ENCODE results near the gene SPPL2C.

The SPPL2C gene

GRCh38 chr17:45863857-45864654, 19.4 kb downstream of the SPPL2C start:
- Mint-ChIP-seq H3K27me3 (peaks cover 19% of the 10 kb centered on the region), H3K27ac (no peak overlapping the region), H3K4me1 (ENCODE audit: low read depth) (peaks cover 6% of the 10 kb centered on the region), H3K9me3 (no peaks in the 10 kb centered on the region), H3K4me3 (no peak overlapping the region), H3K36me3 (ENCODE audit: low read depth) (no peaks in the 10 kb centered on the region)
- intact Hi-C loops (cut with micrococcal nuclease) = no loop called here

GRCh38 chr17:45867171-45867570, 22.5 kb downstream of the SPPL2C start:
- no peak overlapping the region for H3K4me3 Mint-ChIP-seq
- H3K4me1 Mint-ChIP-seq (ENCODE audit: low read depth) = peaks cover 6% of the 10 kb centered on the region
- intact Hi-C loops (cut with micrococcal nuclease) = no loop called here
- H3K9me3 Mint-ChIP-seq = no peaks in the 10 kb centered on the region
- H3K27me3 Mint-ChIP-seq = peaks cover 21% of the 10 kb centered on the region
- no peaks in the 10 kb centered on the region for H3K36me3 Mint-ChIP-seq (ENCODE audit: low read depth)
- H3K27ac Mint-ChIP-seq = no peak overlapping the region

GRCh38 chr17:45867702-45868101, 23.0 kb downstream of the SPPL2C start:
- intact Hi-C loops (cut with micrococcal nuclease) = no loop called here
- H3K27me3 Mint-ChIP-seq = peaks cover 22% of the 10 kb centered on the region
- no peak overlapping the region for H3K27ac Mint-ChIP-seq
- no peaks in the 10 kb centered on the region for H3K9me3 Mint-ChIP-seq
- H3K4me3 Mint-ChIP-seq = no peak overlapping the region
- no peaks in the 10 kb centered on the region for H3K36me3 Mint-ChIP-seq (ENCODE audit: low read depth)
- H3K4me1 Mint-ChIP-seq (ENCODE audit: low read depth) = peaks cover 6% of the 10 kb centered on the region

GRCh38 chr17:45868276-45868675, 23.6 kb downstream of the SPPL2C start:
- no peak overlapping the region for H3K27ac Mint-ChIP-seq
- H3K9me3 Mint-ChIP-seq = no peaks in the 10 kb centered on the region
- H3K36me3 Mint-ChIP-seq (ENCODE audit: low read depth) = no peaks in the 10 kb centered on the region
- no peak overlapping the region for H3K4me3 Mint-ChIP-seq
- H3K4me1 Mint-ChIP-seq (ENCODE audit: low read depth) = peaks cover 6% of the 10 kb centered on the region
- intact Hi-C loops (cut with micrococcal nuclease) = no loop called here
- peaks cover 27% of the 10 kb centered on the region for H3K27me3 Mint-ChIP-seq

- Mint-ChIP-seq H3K9me3 (no peaks in the 10 kb centered on the region), H3K27ac (no peak overlapping the region), H3K36me3 (ENCODE audit: low read depth) (no peaks in the 10 kb centered on the region), H3K4me3 (no peak overlapping the region), H3K27me3 (peaks cover 22% of the 10 kb centered on the region), H3K4me1 (ENCODE audit: low read depth) (peaks cover 6% of the 10 kb centered on the region)
- intact Hi-C loops (cut with micrococcal nuclease) = no loop called here
Measured at GRCh38 chr17:45869676-45870341, 25.1 kb downstream of the SPPL2C start.

GRCh38 chr17:45870342-45870974, 25.8 kb downstream of the SPPL2C start:
- Mint-ChIP-seq H3K9me3 (no peaks in the 10 kb centered on the region), H3K4me1 (ENCODE audit: low read depth) (peaks cover 6% of the 10 kb centered on the region), H3K36me3 (ENCODE audit: low read depth) (no peaks in the 10 kb centered on the region), H3K4me3 (no peak overlapping the region), H3K27me3 (peaks cover 18% of the 10 kb centered on the region), H3K27ac (no peak overlapping the region)
- intact Hi-C loops (cut with micrococcal nuclease) = no loop called here

- intact Hi-C loops (cut with micrococcal nuclease) = no loop called here
- H3K27me3 Mint-ChIP-seq = peaks cover 15% of the 10 kb centered on the region
- H3K4me1 Mint-ChIP-seq (ENCODE audit: low read depth) = peaks cover 6% of the 10 kb centered on the region
- H3K4me3 Mint-ChIP-seq = no peak overlapping the region
- no peak overlapping the region for H3K27ac Mint-ChIP-seq
- H3K36me3 Mint-ChIP-seq (ENCODE audit: low read depth) = no peaks in the 10 kb centered on the region
- H3K9me3 Mint-ChIP-seq = no peaks in the 10 kb centered on the region
Measured at GRCh38 chr17:45871718-45872117, 27.0 kb downstream of the SPPL2C start.

- no peaks in the 10 kb centered on the region for H3K36me3 Mint-ChIP-seq (ENCODE audit: low read depth)
- H3K4me3 Mint-ChIP-seq = no peak overlapping the region
- intact Hi-C loops (cut with micrococcal nuclease) = no loop called here
- peaks cover 8% of the 10 kb centered on the region for H3K9me3 Mint-ChIP-seq
- H3K27ac Mint-ChIP-seq = no peak overlapping the region
- H3K4me1 Mint-ChIP-seq (ENCODE audit: low read depth) = no peaks in the 10 kb centered on the region
- H3K27me3 Mint-ChIP-seq = peaks cover 18% of the 10 kb centered on the region
Measured at GRCh38 chr17:45873728-45874127, 29.0 kb downstream of the SPPL2C start.

- Mint-ChIP-seq H3K9me3 (peaks cover 8% of the 10 kb centered on the region), H3K27me3 (peaks cover 18% of the 10 kb centered on the region), H3K27ac (no peak overlapping the region), H3K36me3 (ENCODE audit: low read depth) (no peaks in the 10 kb centered on the region), H3K4me3 (no peak overlapping the region), H3K4me1 (ENCODE audit: low read depth) (no peaks in the 10 kb centered on the region)
- intact Hi-C loops (cut with micrococcal nuclease) = no loop called here
Measured at GRCh38 chr17:45874151-45874550, 29.5 kb downstream of the SPPL2C start.

- Mint-ChIP-seq H3K27ac (no peak overlapping the region), H3K27me3 (peaks cover 16% of the 10 kb centered on the region), H3K4me3 (no peak overlapping the region), H3K36me3 (ENCODE audit: low read depth) (no peaks in the 10 kb centered on the region), H3K9me3 (peaks cover 8% of the 10 kb centered on the region), H3K4me1 (ENCODE audit: low read depth) (no peaks in the 10 kb centered on the region)
- intact Hi-C loops (cut with micrococcal nuclease) = no loop called here
Measured at GRCh38 chr17:45876539-45876938, 31.9 kb downstream of the SPPL2C start.

GRCh38 chr17:45877467-45877866, 32.8 kb downstream of the SPPL2C start:
- no peak overlapping the region for H3K27ac Mint-ChIP-seq
- intact Hi-C loops (cut with micrococcal nuclease) = no loop called here

GRCh38 chr17:45883063-45883462, 38.4 kb downstream of the SPPL2C start:
- Mint-ChIP-seq H3K4me1 (ENCODE audit: low read depth) (no peaks in the 10 kb centered on the region), H3K4me3 (no peak overlapping the region), H3K36me3 (ENCODE audit: low read depth) (no peaks in the 10 kb centered on the region), H3K27me3 (peaks cover 24% of the 10 kb centered on the region), H3K9me3 (peaks cover 8% of the 10 kb centered on the region), H3K27ac (no peak overlapping the region)
- intact Hi-C loops (cut with micrococcal nuclease) = no loop called here

More at GRCh38 chr17:45877467-45877866, 32.8 kb downstream of the SPPL2C start:
- no peaks in the 10 kb centered on the region for H3K36me3 Mint-ChIP-seq (ENCODE audit: low read depth)
- no peak overlapping the region for H3K4me3 Mint-ChIP-seq
- peaks cover 8% of the 10 kb centered on the region for H3K9me3 Mint-ChIP-seq
- H3K4me1 Mint-ChIP-seq (ENCODE audit: low read depth) = no peaks in the 10 kb centered on the region
- H3K27me3 Mint-ChIP-seq = peaks cover 17% of the 10 kb centered on the region

GRCh38 chr17:45886852-45887251, 42.2 kb downstream of the SPPL2C start:
- peaks cover 8% of the 10 kb centered on the region for H3K9me3 Mint-ChIP-seq

GRCh38 chr17:45888392-45888791, 43.7 kb downstream of the SPPL2C start:
- no peak overlapping the region for H3K4me3 Mint-ChIP-seq
- H3K27ac Mint-ChIP-seq = no peak overlapping the region
- peaks cover 44% of the 10 kb centered on the region for H3K27me3 Mint-ChIP-seq
- peaks cover 8% of the 10 kb centered on the region for H3K9me3 Mint-ChIP-seq
- intact Hi-C loops (cut with micrococcal nuclease) = no loop called here
- H3K4me1 Mint-ChIP-seq (ENCODE audit: low read depth) = no peaks in the 10 kb centered on the region
- no peaks in the 10 kb centered on the region for H3K36me3 Mint-ChIP-seq (ENCODE audit: low read depth)

More at GRCh38 chr17:45886852-45887251, 42.2 kb downstream of the SPPL2C start:
- H3K4me3 Mint-ChIP-seq = no peak overlapping the region
- intact Hi-C loops (cut with micrococcal nuclease) = no loop called here
- peaks cover 34% of the 10 kb centered on the region for H3K27me3 Mint-ChIP-seq
- no peak overlapping the region for H3K27ac Mint-ChIP-seq
- no peaks in the 10 kb centered on the region for H3K4me1 Mint-ChIP-seq (ENCODE audit: low read depth)
- H3K36me3 Mint-ChIP-seq (ENCODE audit: low read depth) = no peaks in the 10 kb centered on the region
